ENCODE data around the gene CACNA2D2.
A peak's percentile ranks its signal among the peaks of the same experiment; 100 is the strongest.

The CACNA2D2 gene

DNA sequence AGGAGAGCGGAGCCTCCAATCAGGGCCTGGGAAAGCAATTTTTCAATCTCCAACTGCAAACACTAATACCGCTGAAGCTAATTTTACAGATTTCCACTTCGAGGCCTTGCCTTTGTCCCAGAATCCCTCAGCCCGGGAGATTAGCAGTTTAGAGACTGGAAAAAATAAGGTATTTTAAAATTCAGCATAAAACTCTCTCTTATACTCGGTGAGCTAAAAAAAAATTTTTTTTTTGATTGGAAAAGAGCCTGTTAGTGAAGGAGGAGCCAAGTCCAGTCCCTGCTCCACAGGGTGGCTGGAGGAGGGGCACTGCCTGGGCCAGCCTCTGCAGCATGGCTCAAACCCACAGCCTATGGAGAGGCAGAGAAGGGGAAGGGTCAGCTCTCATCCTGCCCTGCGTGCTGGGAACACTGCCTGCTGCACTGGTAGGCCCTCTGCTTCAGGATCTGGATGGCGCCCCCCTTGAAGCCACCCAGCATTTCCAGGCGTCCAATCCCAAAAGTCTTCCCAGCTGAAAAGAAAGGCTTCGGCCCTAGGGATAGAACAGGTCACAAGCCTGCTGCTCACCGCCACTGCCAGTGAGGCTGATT lies 48.9 kb downstream of the CACNA2D2 start:
- no peak for DNase-seq

DNA sequence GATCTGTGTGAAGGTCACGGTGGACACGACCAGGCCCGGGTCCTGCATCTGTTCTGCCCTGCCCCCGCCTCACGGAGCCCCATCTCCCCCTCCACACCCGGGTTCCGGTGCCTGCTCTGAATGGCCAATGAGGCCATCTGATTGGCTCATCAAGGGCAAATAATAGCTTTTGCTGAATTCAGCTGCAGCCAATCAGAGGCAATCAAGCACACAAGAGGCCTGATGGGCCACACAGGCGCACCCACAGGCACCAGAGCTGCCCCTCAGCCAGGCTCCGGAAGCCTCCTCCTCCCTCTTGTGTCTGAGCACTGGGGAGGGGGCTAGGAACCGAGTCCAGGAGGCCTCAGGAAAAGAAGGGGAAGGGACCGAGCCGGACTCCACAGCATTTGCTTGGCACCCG lies 49.5 kb downstream of the CACNA2D2 start:
- no peak for DNase-seq

GRCh38 chr3:50450209-50450921 lies 53.1 kb downstream of the CACNA2D2 start:
- DNase-seq: peak; percentile 65

DNA sequence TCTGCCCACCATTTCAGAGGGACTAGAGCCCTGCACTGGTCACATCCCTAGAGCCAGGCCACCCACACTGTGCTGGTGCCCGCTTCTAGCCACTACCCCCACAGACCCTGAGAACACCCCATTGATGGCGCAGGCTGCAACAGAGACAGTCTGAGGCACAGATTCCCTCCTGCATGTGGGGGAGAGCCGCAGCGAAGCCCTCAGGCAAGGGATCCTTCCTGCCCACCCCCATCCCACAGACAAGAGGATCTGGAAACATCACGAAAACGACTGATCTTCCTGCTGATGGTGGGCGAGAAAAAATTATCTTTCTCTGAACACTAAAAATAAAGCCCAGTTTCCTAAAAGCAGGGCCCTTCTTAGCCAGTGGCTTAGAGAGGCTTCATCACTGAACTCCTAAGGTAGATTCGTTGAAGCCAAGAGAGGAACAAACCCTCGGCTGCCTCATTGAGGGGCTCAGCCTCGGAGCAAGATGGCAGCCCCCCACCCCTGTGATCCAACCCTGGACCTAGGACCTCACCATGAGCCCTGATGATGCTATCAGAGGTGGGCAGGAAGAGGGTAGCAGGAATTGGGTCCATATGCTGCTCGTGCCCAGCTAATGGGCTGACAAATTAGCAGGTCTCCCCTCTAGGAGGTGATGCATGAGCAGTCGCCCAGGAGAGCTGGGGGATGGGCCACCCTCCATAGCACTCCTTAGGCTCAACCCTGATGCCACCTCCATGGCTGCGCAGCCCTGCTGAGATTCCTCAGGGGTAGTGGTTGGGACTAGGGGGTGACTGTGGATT lies 54.5 kb downstream of the CACNA2D2 start:
- no peak for DNase-seq

DNA sequence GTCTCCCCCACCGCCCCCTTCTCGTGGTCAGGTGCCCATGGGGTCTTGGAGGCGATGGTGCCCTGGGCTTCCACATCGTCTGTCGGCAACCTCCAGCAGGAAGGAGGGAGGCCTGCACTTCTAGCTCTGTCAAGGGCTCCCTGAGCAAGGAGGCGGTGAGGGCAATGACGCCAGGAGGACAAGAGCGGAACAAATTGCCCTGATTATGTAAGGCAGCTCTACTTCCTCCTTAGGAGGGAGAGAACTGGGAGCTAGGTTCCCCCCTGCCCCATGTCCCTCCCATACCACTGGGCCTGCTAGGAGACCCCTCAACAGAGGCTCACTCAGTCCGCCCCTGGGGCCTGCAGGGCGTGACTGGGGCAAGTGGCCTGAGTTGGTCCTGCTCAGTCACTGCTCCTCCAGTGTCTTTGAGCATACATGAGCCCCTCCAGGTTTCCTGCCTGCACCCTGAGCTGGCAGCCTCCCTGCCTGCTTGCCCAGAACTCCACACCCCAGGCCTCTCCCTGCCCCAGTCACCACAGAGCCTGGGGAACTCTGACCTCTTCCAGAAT lies 56.1 kb downstream of the CACNA2D2 start:
- DNase-seq: no peak

DNA sequence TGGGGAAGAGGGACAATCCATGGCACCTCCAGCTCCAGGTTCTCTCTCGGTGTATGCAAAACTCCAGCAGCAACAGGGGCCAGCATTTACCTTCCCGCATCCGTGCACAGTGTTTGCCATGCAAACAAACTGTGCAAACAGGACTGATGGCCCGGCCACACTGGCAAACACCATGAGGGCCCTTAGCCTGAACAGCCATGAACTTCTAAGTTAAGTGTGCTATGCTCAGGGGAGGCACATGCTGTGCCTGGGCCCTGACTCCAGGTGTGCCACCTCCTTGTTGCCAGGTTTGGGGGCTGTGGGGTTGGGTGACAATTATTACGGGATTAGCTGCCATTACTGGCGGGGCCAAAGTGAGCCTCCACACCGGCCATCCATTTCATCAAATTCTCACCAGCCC lies 57.5 kb downstream of the CACNA2D2 start:
- no peak for DNase-seq

DNA sequence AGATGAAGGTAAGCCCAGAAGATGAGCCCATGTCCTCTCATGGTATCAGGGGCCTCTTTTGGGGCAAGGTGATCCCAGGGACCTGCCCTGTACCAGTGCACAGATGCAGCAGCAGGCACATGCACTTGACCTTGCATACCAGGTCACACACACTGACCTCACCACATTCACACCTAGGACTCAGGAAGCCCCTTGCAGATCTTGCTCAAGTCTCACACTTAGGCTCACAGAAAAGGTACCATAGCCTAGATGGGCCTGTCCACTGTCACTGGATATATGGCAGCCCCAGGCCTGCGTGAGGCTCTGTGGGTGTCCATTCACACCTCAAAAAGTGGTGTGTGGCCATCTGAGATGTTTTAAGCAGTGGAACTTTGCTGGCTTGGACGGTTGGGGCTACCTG lies 58.7 kb downstream of the CACNA2D2 start:
- no peak for DNase-seq

- no peak for DNase-seq
Measured at GRCh38 chr3:50444213-50444612, 59.2 kb downstream of the CACNA2D2 start.

GRCh38 chr3:50442945-50443579 lies 60.4 kb downstream of the CACNA2D2 start:
- DNase-seq: no peak

DNA sequence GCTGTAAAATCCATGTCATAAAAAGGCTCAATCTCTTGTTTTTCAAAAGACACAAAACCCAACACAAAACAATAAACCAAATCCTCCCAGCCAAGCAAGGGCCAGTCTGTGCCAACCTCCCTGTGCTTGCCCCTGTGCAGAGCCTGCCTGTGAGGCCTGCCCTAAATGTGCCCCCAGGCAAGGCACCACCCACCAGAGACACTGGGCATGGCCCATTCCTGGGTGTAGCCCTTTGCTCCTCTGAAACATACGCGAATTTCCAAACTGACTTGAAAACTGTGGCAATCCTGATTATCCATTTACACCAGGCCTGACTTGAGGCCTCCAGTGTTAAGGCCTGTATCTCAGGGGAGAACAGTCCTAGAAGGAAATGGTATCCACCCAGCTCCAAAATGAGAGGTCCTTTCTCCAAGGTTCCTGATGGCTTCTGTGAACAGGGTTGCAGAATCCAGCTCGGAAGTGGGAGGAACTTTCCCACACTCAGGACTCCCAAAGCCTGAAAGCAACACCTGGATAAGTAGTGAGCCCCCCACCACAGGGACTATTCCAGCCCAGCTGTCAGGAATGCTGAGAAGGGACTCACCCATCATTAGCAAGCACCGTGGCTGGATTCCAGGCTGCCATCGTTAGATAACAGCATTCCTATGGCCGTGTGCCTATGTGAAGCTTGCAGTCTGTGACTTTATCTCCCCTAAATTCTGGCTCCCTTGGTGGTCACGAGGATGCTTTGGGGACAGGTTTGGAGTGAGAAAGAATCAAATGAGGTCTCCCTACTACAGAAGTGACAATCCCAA lies 61.8 kb downstream of the CACNA2D2 start:
- DNase-seq: no peak

DNA sequence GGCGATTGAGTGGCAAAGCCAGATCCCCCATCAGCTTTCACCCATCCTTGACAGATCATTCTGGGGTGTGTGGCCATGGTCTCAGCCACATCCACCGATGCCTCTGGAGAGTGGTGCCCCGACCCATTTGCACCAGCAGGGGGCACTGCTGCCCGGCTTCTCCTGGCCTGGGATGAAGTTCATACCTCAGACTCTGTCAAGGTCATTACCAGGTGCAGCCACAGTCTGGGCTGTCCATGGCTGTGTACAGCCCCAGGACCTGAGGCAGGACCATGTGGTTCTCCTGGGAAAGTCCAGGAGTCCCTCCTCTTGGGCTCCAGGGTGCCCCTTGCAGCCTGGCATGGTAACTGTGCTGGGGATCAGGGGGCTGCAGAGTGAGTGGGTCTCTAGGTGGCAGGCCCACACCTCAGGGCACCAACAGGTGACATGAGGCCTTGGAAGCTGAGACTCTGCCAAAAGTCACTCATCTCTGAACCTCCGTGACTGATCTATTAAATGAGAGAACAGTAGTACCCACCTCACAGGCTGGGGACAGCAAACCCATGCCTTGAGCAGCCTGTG lies 67.2 kb downstream of the CACNA2D2 start:
- peak; percentile 82 for DNase-seq

- no peak for DNase-seq
Measured at GRCh38 chr3:50435371-50436113, 67.9 kb downstream of the CACNA2D2 start.

- no peak for DNase-seq
Measured at GRCh38 chr3:50433954-50434353, 69.5 kb downstream of the CACNA2D2 start.

- DNase-seq: no peak
Measured at GRCh38 chr3:50430950-50431435, 72.4 kb downstream of the CACNA2D2 start.

DNA sequence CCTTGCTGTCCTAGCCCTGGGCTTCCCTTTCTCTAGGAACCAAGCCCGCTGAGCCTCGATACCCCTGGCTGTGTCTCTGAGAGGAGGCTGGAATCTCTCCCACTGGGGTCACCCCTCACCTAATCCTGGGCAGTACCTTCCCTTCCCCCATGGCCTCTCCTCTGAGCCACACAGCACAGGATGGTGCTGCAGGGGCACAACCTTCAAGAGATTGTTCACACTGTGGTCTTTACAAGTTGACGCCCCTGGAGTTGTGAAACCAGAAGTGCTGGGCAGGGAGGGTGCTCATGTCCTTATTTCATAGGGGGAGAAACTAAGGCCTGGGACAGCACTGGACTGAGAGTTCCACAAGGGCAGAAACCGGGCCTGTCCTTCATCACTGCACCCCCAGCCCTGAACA lies 73.2 kb downstream of the CACNA2D2 start:
- no peak for DNase-seq

- DNase-seq: no peak
Measured at GRCh38 chr3:50428007-50428633, 75.3 kb downstream of the CACNA2D2 start.

DNA sequence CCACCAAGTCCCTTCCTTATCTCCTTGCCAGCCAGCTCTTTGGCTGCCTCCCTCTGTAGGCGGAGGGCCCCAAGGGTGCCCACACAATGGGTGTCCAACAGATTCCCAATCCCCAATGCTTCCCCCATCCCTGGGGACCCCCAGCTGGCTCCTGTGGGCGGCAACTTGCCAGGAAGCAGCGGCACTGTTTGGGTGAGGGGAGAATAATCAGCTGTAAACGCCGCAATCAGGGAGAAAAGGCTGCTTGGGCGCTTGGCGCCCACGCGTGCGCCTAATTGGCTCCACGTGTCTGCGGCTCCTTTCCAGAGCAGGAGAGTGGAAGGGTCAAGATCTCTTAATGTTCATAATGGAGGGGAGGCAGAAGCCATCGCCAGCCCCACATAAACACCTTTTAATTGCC lies 76.2 kb downstream of the CACNA2D2 start:
- DNase-seq: no peak

- no peak for DNase-seq
Measured at GRCh38 chr3:50425911-50426310, 77.5 kb downstream of the CACNA2D2 start.

GRCh38 chr3:50423543-50423942 lies 79.9 kb downstream of the CACNA2D2 start:
- no peak for DNase-seq

DNA sequence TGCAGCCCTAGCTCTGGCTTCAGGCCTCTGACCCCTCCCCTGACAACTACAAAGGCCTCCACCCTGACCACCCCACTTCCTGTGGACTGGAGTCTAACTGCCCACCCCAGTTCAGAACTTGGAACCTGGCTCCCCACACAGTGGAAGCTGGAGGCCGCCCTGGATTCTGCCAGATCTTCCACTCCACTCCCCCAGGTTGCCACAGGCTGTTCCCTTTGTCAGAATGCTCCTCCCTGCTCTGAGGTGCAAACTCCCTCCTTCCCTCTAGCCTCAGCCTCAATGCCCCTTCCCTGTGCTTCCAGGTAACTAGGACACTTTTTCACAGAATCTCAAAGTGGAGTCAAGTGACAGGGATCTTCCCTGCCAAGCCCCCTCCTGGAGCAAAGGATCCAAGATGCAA lies 81.3 kb downstream of the CACNA2D2 start:
- DNase-seq: no peak

Measured in activated T-cell treated with anti-CD3 and anti-CD28 coated beads, Interleukin-2, amount 50 U/mL, for 1 hour (primary cell).